Vagina (tissue), 2 donors: ENCODE measurements around the gene BMERB1. TPM values are rescaled to one million over a fixed set of nuclear protein-coding genes. Genes with fewer than 3 reads are reported as not detected.

ENCODE experiments used
- DNase-seq, 2 donors: peaks; one replicate each; pipeline ENCODE4 v3.0.0-alpha.2; 2017; ENCODE audit errors: extremely low spot score in 2 of 2
- H3K27ac ChIP-seq: fragments of 200-600 bp; sonication (generic); one replicate; pipeline ENCODE4 v1.5.1; 2019
- H3K27me3 ChIP-seq: fragments of 200-600 bp; sonication (generic); one replicate; pipeline ENCODE4 v1.5.1; 2019
- H3K36me3 ChIP-seq, 2 donors: fragments of 200-600 bp; sonication (generic); one replicate each; pipeline ENCODE4 v1.5.1; 2017 to 2019
- H3K4me1 ChIP-seq: fragments of 200-600 bp; sonication (generic); one replicate; pipeline ENCODE4 v1.5.1; 2019
- H3K4me3 ChIP-seq, 2 donors: fragments of 200-600 bp; sonication (generic); 1 replicate in 1 of 2; 2 replicates in 1 of 2; pipeline ENCODE4 v1.5.1; 2016 to 2019
- H3K9me3 ChIP-seq: fragments of 200-600 bp; sonication (generic); one replicate; pipeline ENCODE4 v1.5.1; 2019
- CTCF ChIP-seq, 3 experiments: fragments of 450-650 bp in 2 of 3; fragments of 200-600 bp in 1 of 3; sonication (generic) in 1 of 3; IDR thresholded peaks; one replicate each; pipeline ENCODE4 v1.5.1; 2017 to 2019; ENCODE audit warnings: antibody characterized with exemption in 3 of 3, mild to moderate bottlenecking in 2 of 3, moderate library complexity in 2 of 3
- POLR2A ChIP-seq, 2 donors: fragments of 450-650 bp; IDR thresholded peaks; one replicate each; pipeline ENCODE4 v1.6.1; 2017; ENCODE audit warnings: antibody characterized with exemption in 2 of 2, mild to moderate bottlenecking in 2 of 2, moderate library complexity in 2 of 2
- POLR2AphosphoS5 ChIP-seq, 2 donors: sonication (generic); formaldehyde crosslinking; IDR thresholded peaks; one replicate each; pipeline ENCODE4 v1.9.0; 2017; ENCODE audit warnings: antibody characterized with exemption in 2 of 2, mild to moderate bottlenecking in 2 of 2, low read depth in 1 of 2; ENCODE audit not compliant: insufficient read depth in 1 of 2
- intact Hi-C: fragments of 100-400 bp; cut with DNase I; formaldehyde crosslinking; loops from one replicate; pipeline ENCODE4 v1.15.1; 2023
- total RNA-seq: library from RNA; depleted of rRNA; stranded (reverse); fragments of >200 nt; gene quantifications from one replicate; pipeline ENCODE4 v1.2.3, GENCODE V29; 2016

Gene BMERB1
- total RNA-seq, 1 donor from 2014 or later, result 46.9 TPM

GRCh38 chr16:15532825-15533224, 98.4 kb downstream of the BMERB1 start:
- Histone ChIP-seq H3K9me3 (no peaks in the 10 kb centered on the region), H3K4me1 (no peaks in the 10 kb centered on the region), H3K36me3 (no peaks in the 10 kb centered on the region), H3K27ac (no peak overlapping the region), H3K27me3 (no peaks in the 10 kb centered on the region), H3K4me3 (no peak overlapping the region)
- TF ChIP-seq CTCF (IDR thresholded peaks at IDR 0.05), result no peak
- no peak for TF ChIP-seq POLR2A (IDR thresholded peaks at IDR 0.05)
- no peak for TF ChIP-seq POLR2AphosphoS5 (IDR thresholded peaks at IDR 0.05; ENCODE audit: insufficient read depth in 1 of 2, low read depth in 1 of 2)
- no peak for DNase-seq
- intact Hi-C loops, result no loop called here

- DNase-seq, result no peak
Observed at GRCh38 chr16:15533386-15533785, 99.0 kb downstream of the BMERB1 start.

GRCh38 chr16:15535772-15536171, 101.4 kb downstream of the BMERB1 start:
- intact Hi-C loops, result no loop called here
- DNase-seq, result no peak
- no peaks in the 10 kb centered on the region for H3K27me3 ChIP-seq
- no peak overlapping the region for H3K4me3 ChIP-seq
- H3K36me3 ChIP-seq, result no peaks in the 10 kb centered on the region
- H3K27ac ChIP-seq, result no peak overlapping the region
- no peaks in the 10 kb centered on the region for H3K4me1 ChIP-seq
- TF ChIP-seq POLR2A (IDR thresholded peaks at IDR 0.05), result no peak
- TF ChIP-seq POLR2AphosphoS5 (IDR thresholded peaks at IDR 0.05; ENCODE audit: insufficient read depth in 1 of 2, low read depth in 1 of 2), result no peak
- no peak for TF ChIP-seq CTCF (IDR thresholded peaks at IDR 0.05)
- H3K9me3 ChIP-seq, result no peaks in the 10 kb centered on the region

More at GRCh38 chr16:15533386-15533785, 99.0 kb downstream of the BMERB1 start:
- Histone ChIP-seq H3K4me3 (no peak overlapping the region), H3K36me3 (no peaks in the 10 kb centered on the region), H3K27ac (no peak overlapping the region), H3K4me1 (no peaks in the 10 kb centered on the region), H3K9me3 (no peaks in the 10 kb centered on the region), H3K27me3 (no peaks in the 10 kb centered on the region)
- TF ChIP-seq POLR2AphosphoS5 (IDR thresholded peaks at IDR 0.05; ENCODE audit: insufficient read depth in 1 of 2, low read depth in 1 of 2), result no peak
- TF ChIP-seq CTCF (IDR thresholded peaks at IDR 0.05), result no peak
- intact Hi-C loops, result no loop called here

- TF ChIP-seq POLR2A (IDR thresholded peaks at IDR 0.05) (no peak), CTCF (IDR thresholded peaks at IDR 0.05) (no peak), POLR2AphosphoS5 (IDR thresholded peaks at IDR 0.05; ENCODE audit: insufficient read depth in 1 of 2, low read depth in 1 of 2) (no peak)
- no peaks in the 10 kb centered on the region for H3K9me3 ChIP-seq
- H3K27ac ChIP-seq, result no peak overlapping the region
- no peaks in the 10 kb centered on the region for H3K27me3 ChIP-seq
- no peak for DNase-seq
- intact Hi-C loops, result no loop called here
- H3K4me3 ChIP-seq, result no peak overlapping the region
- H3K36me3 ChIP-seq, result no peaks in the 10 kb centered on the region
- H3K4me1 ChIP-seq, result no peaks in the 10 kb centered on the region
Observed at GRCh38 chr16:15536843-15537242, 102.5 kb downstream of the BMERB1 start.

GRCh38 chr16:15538507-15538906, 104.1 kb downstream of the BMERB1 start:
- Histone ChIP-seq H3K4me3 (no peak overlapping the region), H3K36me3 (no peaks in the 10 kb centered on the region), H3K9me3 (peaks cover 3% of the 10 kb centered on the region), H3K27ac (no peak overlapping the region), H3K27me3 (no peaks in the 10 kb centered on the region), H3K4me1 (no peaks in the 10 kb centered on the region)
- TF ChIP-seq POLR2A (IDR thresholded peaks at IDR 0.05) (no peak), CTCF (IDR thresholded peaks at IDR 0.05) (no peak), POLR2AphosphoS5 (IDR thresholded peaks at IDR 0.05; ENCODE audit: insufficient read depth in 1 of 2, low read depth in 1 of 2) (no peak)
- DNase-seq, result no peak
- intact Hi-C loops, result no loop called here
